Osteoblast (primary cell): ENCODE measurements around the gene BPIFB1. TPM values are rescaled to one million over a fixed set of nuclear protein-coding genes. Genes with fewer than 3 reads are reported as not detected.

ENCODE experiments used
- DNase-seq: peaks from one replicate; pipeline ENCODE4 v3.0.0; 2011; ENCODE audit warnings: low spot score, mixed read lengths; ENCODE audit not compliant: insufficient read length; ENCODE audit errors: missing footprints
- H2AFZ ChIP-seq: 2 replicates; pipeline ENCODE4 v1.6.0; 2011; ENCODE audit warnings: mild to moderate bottlenecking, low read length
- H3K27ac ChIP-seq: 2 replicates; pipeline ENCODE4 v1.5.1; 2011; ENCODE audit warnings: mild to moderate bottlenecking, low read depth, low read length, moderate library complexity
- H3K27me3 ChIP-seq: 2 replicates; pipeline ENCODE4 v1.6.0; 2012; ENCODE audit warnings: mild to moderate bottlenecking, control low read depth, inconsistent platforms, low read length, moderate library complexity; ENCODE audit not compliant: insufficient read depth
- H3K36me3 ChIP-seq: 2 replicates; pipeline ENCODE4 v1.5.1; 2011; ENCODE audit warnings: mild to moderate bottlenecking, low read length, control low read depth, moderate library complexity; ENCODE audit not compliant: insufficient read depth
- H3K4me1 ChIP-seq: 2 replicates; pipeline ENCODE4 v1.5.1; 2011; ENCODE audit warnings: mild to moderate bottlenecking, low read length, control low read depth, moderate library complexity; ENCODE audit not compliant: insufficient read depth
- H3K4me2 ChIP-seq: 2 replicates; pipeline ENCODE4 v1.6.0; 2011; ENCODE audit warnings: mild to moderate bottlenecking, low read length; ENCODE audit not compliant: insufficient read depth
- H3K4me3 ChIP-seq: fragments of 200-600 bp; sonication (generic); 3 replicates; pipeline ENCODE4 v1.5.1; 2012; ENCODE audit warnings: mild to moderate bottlenecking, low read length, inconsistent platforms; ENCODE audit not compliant: insufficient read depth
- H3K79me2 ChIP-seq: 2 replicates; pipeline ENCODE4 v1.6.0; 2012; ENCODE audit warnings: mild to moderate bottlenecking, low read length, control low read depth, inconsistent platforms; ENCODE audit not compliant: insufficient read depth
- H3K9me3 ChIP-seq: 2 replicates; pipeline ENCODE4 v1.5.1; 2011; ENCODE audit warnings: low read depth, low read length, control low read depth
- H4K20me1 ChIP-seq: 2 replicates; pipeline ENCODE4 v1.6.0; 2012; ENCODE audit warnings: mild to moderate bottlenecking, low read length, control low read depth; ENCODE audit not compliant: insufficient read depth
- CTCF ChIP-seq: IDR thresholded peaks from 2 replicates; pipeline ENCODE4 v1.5.1; 2011; ENCODE audit warnings: mild to moderate bottlenecking, low read depth, low read length, moderate library complexity; ENCODE audit errors: extremely low read depth
- total RNA-seq: library from RNA; depleted of rRNA; stranded (reverse); fragments of >200 nt; gene quantifications from 2 replicates; pipeline ENCODE4 v1.2.3, GENCODE V29; 2012

BPIFB1 gene
- total RNA-seq, 1 donor: not detected

DNA sequence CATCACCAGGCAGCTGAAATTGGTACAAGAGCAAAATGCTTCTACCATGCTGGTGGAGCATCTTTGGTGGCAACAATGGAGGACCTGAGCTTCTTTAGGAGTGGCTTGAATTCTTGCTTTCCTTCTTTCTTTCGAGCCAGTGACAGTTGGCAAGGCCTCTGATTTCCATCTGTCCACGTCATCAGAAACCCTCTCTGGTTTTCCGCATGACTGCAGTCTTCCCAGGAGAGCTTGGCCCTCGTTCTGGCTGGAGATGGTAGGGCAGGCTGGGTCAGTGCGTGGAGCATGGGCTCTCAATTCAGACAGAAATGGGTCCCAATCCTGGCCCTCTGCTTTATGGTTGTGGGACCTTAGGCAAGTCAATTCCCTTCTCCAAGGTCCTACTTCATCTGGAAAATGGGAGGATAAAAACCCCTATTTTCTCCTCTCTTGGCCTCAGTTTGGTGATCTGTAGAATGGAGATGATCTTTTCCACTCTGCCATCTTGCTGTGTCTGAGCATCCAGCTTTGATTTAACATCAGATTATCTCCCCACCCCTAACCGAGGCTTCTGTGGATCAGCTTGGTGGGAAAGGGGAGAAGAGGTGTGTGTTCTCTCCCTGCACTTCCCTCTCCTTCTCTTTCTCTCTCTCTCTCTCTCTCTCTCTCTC, 3.6 kb upstream of the BPIFB1 start:
- no peaks in the 10 kb centered on the region for H3K9me3 ChIP-seq
- no peak overlapping the region for H3K4me3 ChIP-seq
- H3K27me3 ChIP-seq: peaks cover 51% of the 10 kb centered on the region
- H3K4me1 ChIP-seq: no peaks in the 10 kb centered on the region
- H3K27ac ChIP-seq: no peak overlapping the region
- no peaks in the 10 kb centered on the region for H3K36me3 ChIP-seq
- no peak overlapping the region for H2AFZ ChIP-seq
- TF ChIP-seq CTCF: no peak
- no peaks in the 10 kb centered on the region for H4K20me1 ChIP-seq
- DNase-seq: no peak
- no peak overlapping the region for H3K4me2 ChIP-seq
- H3K79me2 ChIP-seq: no peaks in the 10 kb centered on the region

GRCh38 chr20:33280000-33280680, 2.9 kb upstream of the BPIFB1 start:
- peaks cover 51% of the 10 kb centered on the region for H3K27me3 ChIP-seq
- H3K4me1 ChIP-seq: no peaks in the 10 kb centered on the region
- H3K9me3 ChIP-seq: no peaks in the 10 kb centered on the region
- H4K20me1 ChIP-seq: no peaks in the 10 kb centered on the region
- TF ChIP-seq CTCF: no peak
- no peak overlapping the region for H3K4me3 ChIP-seq
- DNase-seq: no peak
- H2AFZ ChIP-seq: no peak overlapping the region
- H3K36me3 ChIP-seq: no peaks in the 10 kb centered on the region
- H3K79me2 ChIP-seq: no peaks in the 10 kb centered on the region
- no peak overlapping the region for H3K27ac ChIP-seq
- no peak overlapping the region for H3K4me2 ChIP-seq

DNA sequence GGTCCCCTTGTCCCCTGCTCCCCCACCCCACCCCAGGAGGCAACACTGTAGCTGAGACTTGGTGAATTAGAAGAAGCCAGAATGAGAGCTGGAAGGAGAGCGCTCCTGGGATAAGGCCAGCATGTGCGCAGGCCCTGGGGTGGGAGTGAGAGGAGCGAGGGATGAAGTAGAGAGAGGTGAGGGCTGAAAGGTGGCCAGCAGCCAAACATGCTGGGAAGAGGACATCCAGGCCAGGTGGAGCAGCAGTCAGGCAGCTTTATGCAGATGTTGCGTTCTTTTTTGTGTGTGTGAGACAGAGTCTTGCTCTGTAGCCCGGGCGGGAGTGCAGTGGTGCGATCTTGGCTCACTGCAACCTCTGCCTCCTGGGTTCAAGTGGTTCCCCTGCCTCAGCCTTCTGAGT, 2.2 kb upstream of the BPIFB1 start:
- Histone ChIP-seq H3K27me3 (peaks cover 51% of the 10 kb centered on the region), H3K27ac (no peak overlapping the region)
- no peak for TF ChIP-seq CTCF

GRCh38 chr20:33281550-33282146, 1.4 kb upstream of the BPIFB1 start:
- TF ChIP-seq CTCF: no peak
- Histone ChIP-seq H3K27ac (no peak overlapping the region), H3K27me3 (peaks cover 47% of the 10 kb centered on the region), H4K20me1 (no peaks in the 10 kb centered on the region), H2AFZ (no peak overlapping the region), H3K79me2 (no peaks in the 10 kb centered on the region), H3K4me2 (no peak overlapping the region), H3K4me1 (no peaks in the 10 kb centered on the region), H3K4me3 (no peak overlapping the region), H3K9me3 (no peaks in the 10 kb centered on the region), H3K36me3 (no peaks in the 10 kb centered on the region)
- DNase-seq: peak; percentile 58

More for the DNA sequence above, 2.2 kb upstream of the BPIFB1 start:
- DNase-seq: no peak
- Histone ChIP-seq H3K9me3 (no peaks in the 10 kb centered on the region), H3K36me3 (no peaks in the 10 kb centered on the region), H3K4me2 (no peak overlapping the region), H4K20me1 (no peaks in the 10 kb centered on the region), H3K4me3 (no peak overlapping the region), H3K4me1 (no peaks in the 10 kb centered on the region), H2AFZ (no peak overlapping the region), H3K79me2 (no peaks in the 10 kb centered on the region)
